GM23338 (cell line): ENCODE data around the gene FBXO28.

ENCODE experiments used
- CREB1 ChIP-seq: fragments of 250-450 bp; sonication (Bioruptor Pico); IDR thresholded peaks from 2 replicates; pipeline ENCODE4 v1.5.0; 2020; ENCODE audit warnings: low read depth, mild to moderate bottlenecking, moderate library complexity
- CTCF ChIP-seq, 2 experiments: fragments of 200-600 bp in 1 of 2; sonication (generic) in 1 of 2; conservative IDR thresholded peaks; 2 replicates each; pipeline versions ENCODE4 v1.5.1 to v1.6.1; 2016 to 2017; ENCODE audit warnings: antibody characterized with exemption in 2 of 2, low read depth in 2 of 2, mild to moderate bottlenecking in 2 of 2, moderate library complexity in 1 of 2
- EZH2 ChIP-seq: fragments of 200-600 bp; sonication (generic); IDR thresholded peaks from one replicate; pipeline ENCODE4 v1.8.0; 2017; ENCODE audit warnings: antibody characterized with exemption, mild to moderate bottlenecking, low read depth; ENCODE audit not compliant: unreplicated experiment
- EZH2phosphoT487 ChIP-seq: fragments of 200-600 bp; sonication (generic); IDR thresholded peaks from one replicate; pipeline ENCODE4 v1.8.1; 2018; ENCODE audit warnings: antibody characterized with exemption; ENCODE audit not compliant: unreplicated experiment
- JUNB ChIP-seq: IDR thresholded peaks from one replicate; pipeline ENCODE4 v1.6.1; 2016; ENCODE audit warnings: antibody characterized with exemption; ENCODE audit not compliant: unreplicated experiment
- POLR2AphosphoS5 ChIP-seq: IDR thresholded peaks from 2 replicates; pipeline ENCODE4 v1.6.1; 2016; ENCODE audit warnings: antibody characterized with exemption, low read depth
- ZNF114 ChIP-seq: fragments of 250-450 bp; sonication (Bioruptor Pico); IDR thresholded peaks from 2 replicates; pipeline ENCODE4 v1.5.0; 2020; ENCODE audit warnings: mild to moderate bottlenecking, moderate library complexity
- ZNF462 ChIP-seq: fragments of 250-450 bp; sonication (Bioruptor Pico); IDR thresholded peaks from 2 replicates; pipeline ENCODE4 v1.5.0; 2020; ENCODE audit warnings: mild to moderate bottlenecking, moderate library complexity
- TF ChIP-seq, protein P1 (sequence below): IDR thresholded peaks from one replicate; pipeline ENCODE4 v1.6.1; 2018; ENCODE audit warnings: antibody characterized with exemption; ENCODE audit not compliant: unreplicated experiment
- TF ChIP-seq, protein P2 (sequence below): IDR thresholded peaks from 2 replicates; pipeline ENCODE4 v1.6.1; 2016; ENCODE audit warnings: antibody characterized with exemption

GRCh38 chr1:224106568-224107281 is 7.2 kb upstream of the FBXO28 start:
- peak; percentile 56 to 71 for TF ChIP-seq CTCF (conservative IDR thresholded peaks at IDR 0.05; ENCODE audit: low read depth in 2 of 2)
- TF ChIP-seq POLR2AphosphoS5: no peak
- no peak for TF ChIP-seq EZH2
- no peak for TF ChIP-seq JUNB
- TF ChIP-seq EZH2phosphoT487: no peak
- TF ChIP-seq, protein P1, sequence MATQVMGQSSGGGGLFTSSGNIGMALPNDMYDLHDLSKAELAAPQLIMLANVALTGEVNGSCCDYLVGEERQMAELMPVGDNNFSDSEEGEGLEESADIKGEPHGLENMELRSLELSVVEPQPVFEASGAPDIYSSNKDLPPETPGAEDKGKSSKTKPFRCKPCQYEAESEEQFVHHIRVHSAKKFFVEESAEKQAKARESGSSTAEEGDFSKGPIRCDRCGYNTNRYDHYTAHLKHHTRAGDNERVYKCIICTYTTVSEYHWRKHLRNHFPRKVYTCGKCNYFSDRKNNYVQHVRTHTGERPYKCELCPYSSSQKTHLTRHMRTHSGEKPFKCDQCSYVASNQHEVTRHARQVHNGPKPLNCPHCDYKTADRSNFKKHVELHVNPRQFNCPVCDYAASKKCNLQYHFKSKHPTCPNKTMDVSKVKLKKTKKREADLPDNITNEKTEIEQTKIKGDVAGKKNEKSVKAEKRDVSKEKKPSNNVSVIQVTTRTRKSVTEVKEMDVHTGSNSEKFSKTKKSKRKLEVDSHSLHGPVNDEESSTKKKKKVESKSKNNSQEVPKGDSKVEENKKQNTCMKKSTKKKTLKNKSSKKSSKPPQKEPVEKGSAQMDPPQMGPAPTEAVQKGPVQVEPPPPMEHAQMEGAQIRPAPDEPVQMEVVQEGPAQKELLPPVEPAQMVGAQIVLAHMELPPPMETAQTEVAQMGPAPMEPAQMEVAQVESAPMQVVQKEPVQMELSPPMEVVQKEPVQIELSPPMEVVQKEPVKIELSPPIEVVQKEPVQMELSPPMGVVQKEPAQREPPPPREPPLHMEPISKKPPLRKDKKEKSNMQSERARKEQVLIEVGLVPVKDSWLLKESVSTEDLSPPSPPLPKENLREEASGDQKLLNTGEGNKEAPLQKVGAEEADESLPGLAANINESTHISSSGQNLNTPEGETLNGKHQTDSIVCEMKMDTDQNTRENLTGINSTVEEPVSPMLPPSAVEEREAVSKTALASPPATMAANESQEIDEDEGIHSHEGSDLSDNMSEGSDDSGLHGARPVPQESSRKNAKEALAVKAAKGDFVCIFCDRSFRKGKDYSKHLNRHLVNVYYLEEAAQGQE: no peak
- TF ChIP-seq CREB1: no peak
- no peak for TF ChIP-seq ZNF114 (CRISPR knock-in tag)
- no peak for TF ChIP-seq ZNF462 (CRISPR knock-in tag)
- TF ChIP-seq, protein P2, sequence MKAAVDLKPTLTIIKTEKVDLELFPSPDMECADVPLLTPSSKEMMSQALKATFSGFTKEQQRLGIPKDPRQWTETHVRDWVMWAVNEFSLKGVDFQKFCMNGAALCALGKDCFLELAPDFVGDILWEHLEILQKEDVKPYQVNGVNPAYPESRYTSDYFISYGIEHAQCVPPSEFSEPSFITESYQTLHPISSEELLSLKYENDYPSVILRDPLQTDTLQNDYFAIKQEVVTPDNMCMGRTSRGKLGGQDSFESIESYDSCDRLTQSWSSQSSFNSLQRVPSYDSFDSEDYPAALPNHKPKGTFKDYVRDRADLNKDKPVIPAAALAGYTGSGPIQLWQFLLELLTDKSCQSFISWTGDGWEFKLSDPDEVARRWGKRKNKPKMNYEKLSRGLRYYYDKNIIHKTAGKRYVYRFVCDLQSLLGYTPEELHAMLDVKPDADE: no peak
